ENCODE data around the gene KIF26B.

Gene KIF26B

DNA sequence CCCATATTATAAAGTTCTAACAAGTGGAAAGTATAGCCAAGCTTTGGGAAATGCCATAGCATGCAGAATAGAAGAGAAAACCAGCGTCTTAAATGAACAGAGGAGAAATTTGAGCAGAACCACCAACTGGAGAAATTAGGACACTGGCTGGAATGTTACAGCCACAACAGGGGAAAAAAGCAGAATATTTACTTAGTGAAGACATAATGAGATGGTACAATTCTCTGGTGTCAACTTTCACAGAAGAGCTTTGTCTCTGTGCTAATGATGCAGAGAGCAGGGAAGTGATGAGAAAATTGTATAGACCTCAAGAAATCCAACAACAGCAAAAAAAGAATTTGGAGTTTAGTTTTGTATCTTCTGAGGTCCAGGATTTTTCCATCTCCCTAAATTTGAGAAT lies 249.7 kb downstream of the KIF26B start:
- TF ChIP-seq, protein P1, sequence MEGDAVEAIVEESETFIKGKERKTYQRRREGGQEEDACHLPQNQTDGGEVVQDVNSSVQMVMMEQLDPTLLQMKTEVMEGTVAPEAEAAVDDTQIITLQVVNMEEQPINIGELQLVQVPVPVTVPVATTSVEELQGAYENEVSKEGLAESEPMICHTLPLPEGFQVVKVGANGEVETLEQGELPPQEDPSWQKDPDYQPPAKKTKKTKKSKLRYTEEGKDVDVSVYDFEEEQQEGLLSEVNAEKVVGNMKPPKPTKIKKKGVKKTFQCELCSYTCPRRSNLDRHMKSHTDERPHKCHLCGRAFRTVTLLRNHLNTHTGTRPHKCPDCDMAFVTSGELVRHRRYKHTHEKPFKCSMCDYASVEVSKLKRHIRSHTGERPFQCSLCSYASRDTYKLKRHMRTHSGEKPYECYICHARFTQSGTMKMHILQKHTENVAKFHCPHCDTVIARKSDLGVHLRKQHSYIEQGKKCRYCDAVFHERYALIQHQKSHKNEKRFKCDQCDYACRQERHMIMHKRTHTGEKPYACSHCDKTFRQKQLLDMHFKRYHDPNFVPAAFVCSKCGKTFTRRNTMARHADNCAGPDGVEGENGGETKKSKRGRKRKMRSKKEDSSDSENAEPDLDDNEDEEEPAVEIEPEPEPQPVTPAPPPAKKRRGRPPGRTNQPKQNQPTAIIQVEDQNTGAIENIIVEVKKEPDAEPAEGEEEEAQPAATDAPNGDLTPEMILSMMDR (IDR thresholded peaks at IDR 0.05), result no peak

DNA sequence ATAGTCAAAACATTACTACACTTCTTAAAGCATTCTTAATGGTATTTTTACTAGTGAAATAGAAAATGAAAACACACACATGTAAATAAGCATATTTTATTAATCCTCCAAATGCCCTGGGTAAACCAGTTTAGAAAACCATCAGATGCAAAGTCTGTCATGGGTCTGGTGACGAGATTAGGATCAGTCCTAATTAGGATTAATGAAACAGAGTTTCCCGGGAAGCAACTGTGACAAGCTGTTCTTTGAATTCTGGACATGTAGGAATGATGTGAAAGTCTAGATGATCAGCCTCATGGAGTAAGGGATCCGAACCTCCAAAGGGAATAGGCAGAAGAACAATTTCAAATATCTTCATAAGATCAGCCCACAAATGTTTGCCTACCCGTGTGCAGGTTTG lies 250.2 kb downstream of the KIF26B start:
- TF ChIP-seq, protein P1 (IDR thresholded peaks at IDR 0.05), result no peak

DNA sequence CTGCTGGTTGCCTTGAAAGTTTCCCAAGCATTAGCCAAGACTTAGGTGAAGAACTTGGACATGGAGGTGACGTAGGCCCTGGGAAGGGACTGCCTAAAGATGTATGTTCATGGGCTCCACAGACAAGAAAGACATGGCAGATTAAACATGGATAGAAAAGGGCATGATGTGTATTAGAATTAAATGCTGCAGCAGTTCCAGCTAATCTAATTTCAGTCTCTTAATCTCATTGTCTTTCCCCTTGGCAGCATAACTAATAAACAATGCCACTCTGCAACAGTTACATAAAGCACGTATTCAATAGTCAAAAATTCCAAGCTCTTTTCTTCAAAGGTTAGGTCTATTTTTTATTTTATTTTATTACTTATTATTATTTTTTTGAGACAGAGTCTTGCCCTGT lies 251.6 kb downstream of the KIF26B start:
- TF ChIP-seq, protein P1 (IDR thresholded peaks at IDR 0.05), result no peak

DNA sequence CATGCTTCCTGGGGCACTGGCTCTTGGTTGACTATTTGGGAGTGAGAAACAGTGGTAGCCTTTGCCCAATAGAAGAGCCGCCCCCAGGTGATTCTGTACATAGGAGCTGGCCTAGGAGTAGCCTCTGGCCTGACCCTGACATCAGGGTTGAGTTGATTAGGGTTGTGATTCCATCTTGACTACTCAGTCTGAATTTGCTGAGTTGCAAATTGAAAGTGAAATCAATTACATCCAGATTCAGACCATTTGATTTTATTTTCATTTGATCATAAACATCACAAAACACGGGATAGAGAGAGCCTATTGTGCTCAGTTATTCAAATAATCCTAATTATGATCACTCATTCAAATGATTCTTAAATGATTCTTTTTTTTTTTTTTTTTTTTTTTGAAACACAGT lies 253.2 kb downstream of the KIF26B start:
- TF ChIP-seq, protein P1 (IDR thresholded peaks at IDR 0.05), result no peak

DNA sequence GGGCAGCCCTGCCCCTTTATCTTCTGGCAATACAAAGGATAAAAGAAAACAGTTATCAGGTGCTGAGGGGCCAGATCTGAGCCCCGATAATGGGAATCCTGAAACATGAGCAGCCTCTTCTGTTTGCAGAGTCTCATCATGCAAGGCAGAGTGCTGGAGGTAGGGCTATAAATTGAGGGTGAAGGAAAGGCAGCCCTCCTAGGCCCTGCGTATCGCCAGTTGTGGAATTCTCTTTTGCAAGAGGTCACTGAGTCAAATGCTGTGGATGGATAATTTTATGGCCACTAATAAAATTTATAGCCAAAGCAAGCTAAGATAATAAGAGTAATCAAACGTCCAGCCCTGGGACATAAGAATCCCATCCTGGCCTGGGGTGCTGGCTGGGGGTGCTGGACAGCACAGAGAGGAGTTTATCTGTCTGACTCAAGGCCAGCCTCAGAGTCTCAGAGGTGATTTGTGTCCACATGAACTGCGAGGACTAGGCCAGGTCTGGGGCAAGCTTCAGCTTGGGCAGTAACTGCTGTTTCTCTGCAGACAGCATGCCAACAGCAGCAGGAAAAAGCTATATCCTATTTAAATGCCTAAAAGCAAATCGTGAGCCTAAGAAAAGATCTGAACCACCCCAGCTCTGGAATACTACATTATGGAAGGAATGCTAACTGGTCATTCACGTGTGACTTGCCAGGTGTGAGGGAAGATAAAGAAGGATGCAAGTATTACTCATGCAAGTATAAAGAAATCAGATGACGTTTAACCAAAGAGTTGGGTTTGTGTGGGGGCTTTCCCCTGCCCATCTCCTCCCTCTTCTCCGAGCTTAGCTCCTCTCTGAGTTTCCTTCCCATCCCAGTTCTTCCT lies 254.8 kb downstream of the KIF26B start:
- TF ChIP-seq, protein P1 (IDR thresholded peaks at IDR 0.05), result no peak

DNA sequence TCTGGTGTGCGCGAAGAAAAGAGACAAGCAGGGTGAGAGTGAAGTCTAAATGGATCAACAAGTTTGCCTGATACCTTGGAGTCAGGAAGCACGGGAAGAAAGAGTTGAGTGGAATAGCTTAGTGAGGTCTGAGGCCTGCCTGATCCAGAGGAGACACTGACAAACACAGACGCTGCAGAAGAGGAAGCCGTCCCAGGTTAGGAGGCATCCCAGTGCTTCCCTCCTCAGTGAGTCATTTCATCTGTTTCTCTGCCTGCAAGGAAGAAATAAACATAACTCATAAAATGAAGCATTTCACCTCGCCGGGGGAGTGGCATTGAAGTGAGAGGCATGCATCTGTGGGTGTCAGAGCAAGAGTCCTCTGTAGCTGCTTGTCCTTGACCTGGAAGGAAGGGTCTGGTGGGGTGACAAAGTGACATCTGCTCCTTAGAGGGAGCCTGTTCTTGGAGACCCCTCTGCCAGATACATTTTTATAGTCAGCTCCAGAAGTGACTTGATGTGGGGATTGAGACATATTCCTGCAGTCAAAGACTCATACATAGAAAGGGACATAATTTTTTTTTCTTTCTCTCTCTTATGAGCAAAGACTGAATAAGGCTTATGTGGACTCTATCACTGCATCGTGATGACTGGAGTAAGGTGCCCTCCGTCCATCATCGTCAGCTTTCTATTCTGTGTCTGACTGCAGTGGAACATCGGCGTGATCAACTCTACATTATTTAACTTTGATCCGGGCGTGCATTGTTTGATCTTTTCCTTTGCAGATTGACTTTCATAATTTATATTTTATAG lies 256.7 kb downstream of the KIF26B start:
- TF ChIP-seq, protein P1 (IDR thresholded peaks at IDR 0.05), result no peak

DNA sequence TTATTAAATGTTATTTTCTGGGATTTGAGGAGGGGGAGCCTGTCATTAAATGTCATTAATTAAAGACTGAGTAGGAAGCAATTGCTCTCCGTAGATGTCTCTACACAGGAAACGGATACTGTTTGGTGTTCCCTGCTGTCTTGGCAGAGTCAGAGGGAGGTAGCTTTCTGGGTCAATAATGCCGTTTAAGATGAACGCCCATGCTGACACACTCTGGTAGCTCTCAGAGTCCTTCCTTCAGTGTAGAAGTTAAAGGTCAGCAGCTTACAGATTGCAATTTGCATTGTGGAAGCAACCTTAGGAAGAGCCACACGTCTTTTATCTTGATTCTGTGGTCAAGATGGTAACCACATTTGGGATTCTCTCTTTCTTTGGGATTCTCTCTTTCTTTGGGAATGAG lies 257.5 kb downstream of the KIF26B start:
- TF ChIP-seq, protein P1 (IDR thresholded peaks at IDR 0.05), result no peak
